Bronchial epithelial cell (primary cell): ENCODE data around the gene TMEM121B. TPM values are rescaled to one million over a fixed set of nuclear protein-coding genes. Genes with fewer than 3 reads are reported as not detected.

Experiments
- DNase-seq: peaks from one replicate; pipeline ENCODE4 v3.0.0-alpha.2; 2010; ENCODE audit warnings: low read depth
- FAIRE-seq: peaks from 2 replicates; lab custom pipeline; 2011; peaks lifted over from hg19 to GRCh38; lab: Jason Lieb, UNC
- H3K27me3 ChIP-seq: 2 replicates; pipeline ENCODE4 v1.5.1; 2011; ENCODE audit warnings: low read length; ENCODE audit not compliant: control insufficient read depth, insufficient read depth
- H3K36me3 ChIP-seq: 2 replicates; pipeline ENCODE4 v1.5.1; 2011; ENCODE audit warnings: low read length; ENCODE audit not compliant: control insufficient read depth, insufficient read depth
- H3K4me3 ChIP-seq: 2 replicates; pipeline ENCODE4 v1.5.1; 2011; ENCODE audit warnings: mild to moderate bottlenecking, low read depth, low read length, control low read depth
- CTCF ChIP-seq: IDR thresholded peaks from 2 replicates; pipeline ENCODE4 v1.5.1; 2011; ENCODE audit warnings: mild to moderate bottlenecking, moderate library complexity, low read length, control low read depth, inconsistent platforms; ENCODE audit not compliant: insufficient read depth, severe bottlenecking
- total RNA-seq: library from RNA; depleted of rRNA; stranded (reverse); fragments of >200 nt; gene quantifications from 2 replicates; pipeline ENCODE4 v1.2.1, GENCODE V29; 2014

Gene TMEM121B
- total RNA-seq, 1 donor from 2014 or later, result not detected

- no peak for DNase-seq
- H3K27me3 ChIP-seq, result no peaks in the 10 kb centered on the region
- no peak for TF ChIP-seq CTCF
- peaks cover 10% of the 10 kb centered on the region for H3K36me3 ChIP-seq
- H3K4me3 ChIP-seq, result no peak overlapping the region
- no peak for FAIRE-seq
These were observed 10.2 kb downstream of the TMEM121B start for GRCh38 chr22:17110791-17111550.

GRCh38 chr22:17109976-17110375 lies 11.2 kb downstream of the TMEM121B start:
- FAIRE-seq, result no peak
- Histone ChIP-seq H3K27me3 (no peaks in the 10 kb centered on the region), H3K36me3 (peaks cover 10% of the 10 kb centered on the region)

GRCh38 chr22:17109113-17109865 lies 11.9 kb downstream of the TMEM121B start:
- H3K27me3 ChIP-seq, result no peaks in the 10 kb centered on the region
- FAIRE-seq (no peak), DNase-seq (no peak)
- H3K36me3 ChIP-seq, result peaks cover 11% of the 10 kb centered on the region
- no peak overlapping the region for H3K4me3 ChIP-seq
- no peak for TF ChIP-seq CTCF

More at GRCh38 chr22:17109976-17110375, 11.2 kb downstream of the TMEM121B start:
- DNase-seq, result no peak
- no peak for TF ChIP-seq CTCF
- no peak overlapping the region for H3K4me3 ChIP-seq

- DNase-seq (no peak), FAIRE-seq (no peak)
- no peaks in the 10 kb centered on the region for H3K27me3 ChIP-seq
- no peak for TF ChIP-seq CTCF
- peaks cover 12% of the 10 kb centered on the region for H3K36me3 ChIP-seq
- H3K4me3 ChIP-seq, result no peak overlapping the region
These were observed 12.7 kb downstream of the TMEM121B start for GRCh38 chr22:17108256-17109112.

GRCh38 chr22:17107547-17107810 lies 13.7 kb downstream of the TMEM121B start:
- Histone ChIP-seq H3K4me3 (no peak overlapping the region), H3K36me3 (peaks cover 12% of the 10 kb centered on the region), H3K27me3 (no peaks in the 10 kb centered on the region)
- DNase-seq (no peak), FAIRE-seq (no peak)
- no peak for TF ChIP-seq CTCF
